HG03457 (cell line): ENCODE measurements around the gene CLIC4.
"Not testable (repeated sequence)": the region's sequence is repeated elsewhere in the genome, so short reads cannot be mapped to it uniquely, and the experiment has no call there.

Experiments used
- ATAC-seq: cut with Tn5 transposase; IDR thresholded peaks from one replicate; pipeline ENCODE4 v1.9.1; 2021; ENCODE audit warnings: moderate number of reproducible peaks; ENCODE audit not compliant: unreplicated experiment

CLIC4 gene

DNA sequence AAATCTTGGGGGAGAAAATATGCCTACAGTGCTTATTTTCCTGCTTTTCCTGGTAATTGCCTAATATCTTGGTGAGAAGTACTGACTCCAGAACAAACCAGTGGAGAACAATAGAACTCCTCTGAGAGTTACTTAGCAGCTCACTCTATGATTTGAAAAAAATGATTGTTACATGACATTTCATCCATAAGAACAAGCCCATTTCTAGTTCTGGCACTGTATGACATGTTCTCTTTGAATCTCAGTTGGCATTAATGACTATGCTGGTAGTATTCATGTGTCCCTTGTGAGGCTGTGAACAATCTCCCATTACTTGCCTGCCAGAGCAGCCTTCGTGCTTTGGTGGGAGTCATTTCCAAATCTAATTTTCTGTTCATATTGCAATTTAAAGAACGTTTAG is 58.0 kb downstream of the CLIC4 start:
- ATAC-seq: no peak

GRCh38 chr1:24803987-24804530 is 58.8 kb downstream of the CLIC4 start:
- ATAC-seq: no peak

DNA sequence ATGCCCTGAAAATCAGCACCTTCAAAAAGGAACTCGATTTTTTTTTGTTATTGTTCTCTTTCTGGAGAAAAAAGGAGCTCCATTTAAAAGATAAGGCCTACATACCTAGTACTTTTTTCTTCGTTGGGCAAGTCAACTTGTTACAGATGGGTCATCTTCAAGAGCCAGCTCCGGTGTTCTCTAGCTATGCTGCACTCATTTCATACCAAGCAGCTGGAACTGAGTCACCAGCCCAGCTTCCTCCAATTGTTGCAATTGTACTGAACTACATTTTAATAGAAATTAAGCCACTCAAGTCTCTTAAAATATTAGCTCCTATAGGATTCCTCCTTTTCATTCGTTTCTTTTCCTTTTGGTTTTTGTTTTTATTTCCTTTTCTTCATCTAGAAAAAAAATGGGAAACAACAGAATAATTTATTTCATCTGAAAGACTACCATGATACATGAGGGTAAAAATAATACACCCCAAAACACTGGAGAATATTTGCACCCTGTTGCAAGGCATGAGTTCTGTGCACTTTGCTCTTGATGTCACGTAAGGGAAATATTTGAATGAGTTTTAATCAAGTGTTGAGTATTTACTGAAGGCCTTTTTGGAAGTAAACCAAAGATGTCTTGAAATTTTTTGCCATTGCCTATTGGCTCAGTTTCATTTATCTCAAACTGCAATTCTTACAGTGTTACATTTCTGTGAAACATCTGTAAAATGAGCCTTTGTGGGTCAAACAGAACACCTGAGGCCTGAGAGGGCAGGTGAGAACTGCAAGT is 60.5 kb downstream of the CLIC4 start:
- ATAC-seq: no peak

- no peak for ATAC-seq
Observed at GRCh38 chr1:24806588-24806987, 61.3 kb downstream of the CLIC4 start.

DNA sequence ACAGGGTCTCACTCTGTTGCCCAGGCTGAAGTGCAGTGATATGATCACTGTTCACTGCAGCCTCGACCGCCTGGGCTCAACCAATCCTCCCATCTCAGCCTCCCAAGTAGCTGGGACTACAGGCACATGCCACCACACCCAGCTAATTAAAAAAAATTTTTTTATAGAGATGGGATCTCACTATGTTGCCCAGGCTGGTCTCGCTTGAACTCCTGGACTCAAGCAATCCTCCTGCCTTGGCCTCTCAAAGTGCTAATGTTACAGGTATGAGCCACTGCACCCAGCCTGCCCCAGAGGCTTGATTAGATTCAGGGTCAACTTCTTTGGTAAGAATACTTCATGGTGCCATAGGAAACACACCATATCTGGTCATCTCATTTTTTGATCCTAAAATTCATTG is 66.2 kb downstream of the CLIC4 start:
- not testable (repeated sequence) for ATAC-seq

- ATAC-seq: not testable (repeated sequence)
Observed at GRCh38 chr1:24820221-24820620, 75.0 kb downstream of the CLIC4 start.

- ATAC-seq: no peak
Observed at GRCh38 chr1:24822887-24823286, 77.6 kb downstream of the CLIC4 start.

DNA sequence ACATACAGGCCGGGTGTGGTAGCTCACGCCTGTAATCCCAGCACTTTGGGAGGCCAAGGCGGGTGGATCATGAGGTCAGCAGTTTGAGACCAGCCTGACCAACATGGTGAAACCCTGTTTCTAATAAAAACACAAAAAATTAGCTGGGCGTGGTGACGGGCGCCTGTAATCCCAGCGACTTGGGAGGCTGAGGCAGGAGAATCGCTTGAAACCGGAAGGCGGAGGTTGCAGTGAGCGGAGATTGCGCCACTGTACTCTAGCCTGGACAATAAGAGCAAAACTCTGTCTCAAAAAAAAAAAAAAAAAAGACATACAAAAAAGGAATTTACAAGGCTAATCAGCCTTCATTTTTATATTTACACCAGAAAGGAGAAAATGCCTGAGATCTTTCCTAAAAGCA is 78.2 kb downstream of the CLIC4 start:
- ATAC-seq: not testable (repeated sequence)

GRCh38 chr1:24825174-24825573 is 79.9 kb downstream of the CLIC4 start:
- no peak for ATAC-seq

- no peak for ATAC-seq
Observed at GRCh38 chr1:24826510-24826909, 81.3 kb downstream of the CLIC4 start.

- no peak for ATAC-seq
Observed at GRCh38 chr1:24827379-24828135, 82.3 kb downstream of the CLIC4 start.

- no peak for ATAC-seq
Observed at GRCh38 chr1:24828183-24828886, 83.1 kb downstream of the CLIC4 start.

DNA sequence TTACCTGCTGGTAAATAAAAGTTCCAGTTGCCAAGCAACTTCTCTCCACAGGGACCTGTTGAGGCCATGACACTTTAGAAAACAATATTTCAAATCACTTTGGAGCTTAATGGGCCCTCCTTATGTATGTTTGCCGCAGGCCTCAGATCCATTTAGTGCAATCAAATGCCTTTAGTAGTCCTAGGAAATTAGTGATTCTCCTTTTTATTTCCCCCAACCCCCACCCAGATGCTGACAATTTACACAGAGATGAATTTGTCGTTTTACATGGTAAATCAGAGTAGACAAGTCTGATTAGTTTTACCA is 83.6 kb downstream of the CLIC4 start:
- ATAC-seq: no peak

- ATAC-seq: no peak
Observed at GRCh38 chr1:24830680-24831272, 85.5 kb downstream of the CLIC4 start.

DNA sequence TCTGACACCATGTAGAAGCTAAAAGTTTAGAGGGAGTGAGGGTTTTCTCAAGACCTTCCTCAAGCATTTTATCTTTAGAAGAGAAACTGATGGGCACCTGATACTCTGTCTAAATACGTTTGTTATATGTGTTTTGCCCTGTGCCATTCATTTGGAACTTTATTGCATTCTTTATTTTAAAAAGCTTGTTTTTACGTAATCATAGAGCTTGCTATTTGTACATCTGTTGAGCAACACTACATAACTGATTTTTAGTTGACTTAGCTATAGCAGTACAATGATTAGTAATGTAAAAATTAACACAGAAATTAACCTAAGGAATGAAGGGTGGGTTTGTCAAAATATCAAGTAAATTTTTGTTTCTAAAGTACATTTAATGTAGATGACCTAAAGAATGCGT is 96.3 kb downstream of the CLIC4 start:
- ATAC-seq: no peak

- no peak for ATAC-seq
Observed at GRCh38 chr1:24846671-24847070, 101.4 kb downstream of the CLIC4 start.

DNA sequence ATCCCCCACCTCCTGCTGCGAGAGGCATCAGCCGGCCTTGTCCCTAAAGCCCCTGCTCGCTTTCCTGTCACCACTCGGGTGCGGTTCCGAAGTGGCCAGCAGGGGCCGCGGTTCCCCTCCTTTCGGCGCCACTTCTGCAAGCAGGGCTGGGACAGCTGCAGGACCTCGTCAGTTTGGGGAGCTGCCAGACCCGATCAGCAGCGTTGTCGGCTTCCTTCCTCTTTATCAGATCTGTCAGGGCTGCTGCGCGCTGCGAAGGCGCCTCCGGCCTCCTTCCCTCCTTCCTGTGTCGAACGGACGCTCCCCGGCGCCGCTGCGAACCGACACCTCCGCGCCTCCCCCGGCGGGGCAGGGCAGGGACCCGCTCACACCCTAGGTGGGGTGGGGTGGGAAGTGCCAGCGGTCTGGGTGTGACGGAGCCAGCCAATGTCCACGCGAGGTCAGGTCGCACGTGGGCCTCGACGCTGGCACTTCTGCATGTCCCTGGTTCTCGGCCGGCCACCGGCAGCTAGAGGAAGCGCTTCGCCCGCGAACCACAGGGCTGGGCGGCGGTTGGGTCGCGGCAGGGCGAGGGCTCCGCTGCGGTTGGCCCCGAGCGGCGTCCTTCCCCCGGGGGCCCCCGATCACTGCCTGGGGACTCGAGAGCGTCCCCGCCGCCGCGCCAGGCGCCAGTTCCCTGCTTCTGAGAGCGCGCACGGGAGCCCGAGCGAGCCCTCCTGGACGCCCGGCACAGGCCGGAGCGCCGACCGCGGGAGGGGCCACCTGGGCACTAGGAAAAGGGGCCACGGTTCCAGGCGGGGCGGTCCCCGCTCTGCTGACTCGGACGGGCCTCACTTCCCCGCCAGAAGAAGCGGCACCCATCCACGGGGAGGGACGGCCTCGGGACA is 103.0 kb downstream of the CLIC4 start:
- ATAC-seq: peak; percentile 73

- ATAC-seq: no peak
Observed at GRCh38 chr1:24849672-24850295, 104.5 kb downstream of the CLIC4 start.

DNA sequence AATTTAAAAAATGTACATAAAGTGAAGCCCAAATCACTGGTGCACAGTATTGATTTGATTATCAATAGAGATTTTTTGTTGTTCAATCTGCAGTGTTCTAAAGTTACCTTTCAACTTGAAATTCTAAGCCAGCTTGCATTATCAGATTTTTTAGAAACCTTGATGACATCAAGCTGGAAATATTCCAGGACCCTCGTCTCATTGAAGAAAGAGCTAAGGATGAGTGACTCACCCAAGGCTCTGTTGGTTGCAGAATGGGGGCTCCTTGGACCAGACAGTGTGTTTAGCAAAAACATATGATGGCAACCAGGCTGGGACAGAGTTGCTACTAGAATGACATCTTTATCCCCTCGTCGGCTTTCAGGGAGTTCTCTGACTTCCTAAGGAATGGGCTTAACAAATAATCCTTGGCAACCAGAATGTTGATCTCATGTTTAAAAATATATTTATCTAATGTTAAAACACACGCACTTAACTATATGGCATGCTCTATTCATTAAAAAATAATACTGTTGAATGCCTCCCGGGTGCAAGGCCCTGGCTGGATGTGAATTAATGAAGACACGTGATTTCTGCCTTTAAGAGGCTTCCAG is 105.2 kb downstream of the CLIC4 start:
- ATAC-seq: no peak
